WTC11 (cell line): ENCODE results near the gene GLT6D1. TPM values are rescaled to one million over a fixed set of nuclear protein-coding genes. Genes with fewer than 3 reads are reported as not detected.

ENCODE experiments used
- ATAC-seq: fragments of 200-7000 bp; cut with Tn5 transposase; 2 replicates; pipeline ENCODE4 v1.10.0; 2021; ENCODE audit warnings: mild to moderate bottlenecking, moderate library complexity
- CTCF ChIA-PET: fragments of 300-600 bp; sonication (Branson Sonifier 250); formaldehyde crosslinking; loops from one replicate; lab custom pipeline; 2021; ENCODE audit warnings: antibody characterized with exemption; lab: Charles Lee
- POLR2A ChIA-PET: fragments of 350-600 bp; sonication (Branson Sonifier 250); formaldehyde crosslinking; loops from one replicate; lab custom pipeline; 2021; ENCODE audit warnings: antibody characterized with exemption; lab: Charles Lee
- DNase-seq: peaks from one replicate; pipeline ENCODE4 v3.0.0; 2021; ENCODE audit warnings: low spot score
- H3K27ac Mint-ChIP-seq: 2 replicates; pipeline ENCODE4 v1.8.0; 2021; ENCODE audit warnings: mixed read lengths
- H3K27me3 Mint-ChIP-seq: 2 replicates; pipeline ENCODE4 v1.8.0; 2021; ENCODE audit warnings: low read depth, mild to moderate bottlenecking, moderate library complexity, mixed read lengths
- H3K36me3 Mint-ChIP-seq: 2 replicates; pipeline ENCODE4 v1.8.0; 2021; ENCODE audit warnings: mixed read lengths
- H3K4me1 Mint-ChIP-seq: 2 replicates; pipeline ENCODE4 v1.8.0; 2022; ENCODE audit warnings: mixed read lengths
- H3K4me3 Mint-ChIP-seq: 2 replicates; pipeline ENCODE4 v1.8.0; 2021; ENCODE audit warnings: mild to moderate bottlenecking, moderate library complexity, mixed read lengths
- H3K9me3 Mint-ChIP-seq: 2 replicates; pipeline ENCODE4 v1.8.0; 2021; ENCODE audit warnings: mixed read lengths
- CREB1 ChIP-seq: sonication (generic); formaldehyde crosslinking; IDR thresholded peaks from 2 replicates; pipeline ENCODE4 v1.8.0; 2023; ENCODE audit warnings: mild to moderate bottlenecking, missing genetic modification reagents
- EMX1 ChIP-seq: fragments of 250-450 bp; sonication (Bioruptor Pico); IDR thresholded peaks from 2 replicates; pipeline ENCODE4 v1.8.0; 2021; ENCODE audit warnings: mild to moderate bottlenecking
- FOXJ3 ChIP-seq: sonication (generic); formaldehyde crosslinking; IDR thresholded peaks from 2 replicates; pipeline ENCODE4 v1.9.0; 2021; ENCODE audit warnings: missing genetic modification reagents, mild to moderate bottlenecking, borderline replicate concordance
- IRF2 ChIP-seq: sonication (generic); formaldehyde crosslinking; IDR thresholded peaks from 2 replicates; pipeline ENCODE4 v1.8.0; 2022; ENCODE audit warnings: low read depth, missing genetic modification reagents, borderline replicate concordance
- KAT7 ChIP-seq: sonication (generic); formaldehyde crosslinking; IDR thresholded peaks from 2 replicates; pipeline ENCODE4 v1.8.1; 2023; ENCODE audit warnings: missing genetic modification reagents, mild to moderate bottlenecking, borderline replicate concordance
- NFYB ChIP-seq: sonication (generic); formaldehyde crosslinking; conservative IDR thresholded peaks from 2 replicates; pipeline ENCODE4 v1.8.0; 2022; ENCODE audit warnings: low read depth, missing genetic modification reagents
- SOX15 ChIP-seq: fragments of 250-450 bp; sonication (Bioruptor Pico); IDR thresholded peaks from 2 replicates; pipeline ENCODE4 v1.9.0; 2021; ENCODE audit warnings: mild to moderate bottlenecking
- SP1 ChIP-seq: sonication (generic); formaldehyde crosslinking; conservative IDR thresholded peaks from 2 replicates; pipeline ENCODE4 v1.8.1; 2022; ENCODE audit warnings: missing genetic modification reagents
- ZNF232 ChIP-seq: sonication (generic); formaldehyde crosslinking; IDR thresholded peaks from 2 replicates; pipeline ENCODE4 v1.8.0; 2022; ENCODE audit warnings: mild to moderate bottlenecking, missing genetic modification reagents
- ZNF396 ChIP-seq: fragments of 250-450 bp; sonication (Bioruptor Pico); IDR thresholded peaks from 2 replicates; pipeline ENCODE4 v1.8.0; 2021; ENCODE audit warnings: mild to moderate bottlenecking, moderate library complexity, borderline replicate concordance
- total RNA-seq: library from RNA; stranded (reverse); gene quantifications from 3 replicates; pipeline ENCODE4 v1.2.3, GENCODE V29; 2021
- TF ChIP-seq, protein P1 (sequence below): sonication (generic); formaldehyde crosslinking; IDR thresholded peaks from 2 replicates; pipeline ENCODE4 v1.8.0; 2023; ENCODE audit warnings: missing genetic modification reagents, mild to moderate bottlenecking, borderline replicate concordance
- TF ChIP-seq, protein P2 (sequence below): sonication (generic); formaldehyde crosslinking; IDR thresholded peaks from 2 replicates; pipeline ENCODE4 v1.8.1; 2022; ENCODE audit warnings: low read depth, missing genetic modification reagents, borderline replicate concordance
- TF ChIP-seq, protein P3 (sequence below): sonication (generic); formaldehyde crosslinking; IDR thresholded peaks from 2 replicates; pipeline ENCODE4 v1.8.1; 2023; ENCODE audit warnings: mild to moderate bottlenecking, missing genetic modification reagents, moderate library complexity
- TF ChIP-seq, protein P4 (sequence below): sonication (generic); formaldehyde crosslinking; IDR thresholded peaks from 2 replicates; pipeline ENCODE4 v1.8.1; 2023; ENCODE audit warnings: mild to moderate bottlenecking, missing genetic modification reagents, moderate library complexity
- TF ChIP-seq, protein P5 (sequence below): sonication (generic); formaldehyde crosslinking; IDR thresholded peaks from 2 replicates; pipeline ENCODE4 v1.8.1; 2022; ENCODE audit warnings: mild to moderate bottlenecking, moderate library complexity, missing genetic modification reagents
- TF ChIP-seq, protein P6 (sequence below): sonication (generic); formaldehyde crosslinking; IDR thresholded peaks from 2 replicates; pipeline ENCODE4 v1.8.0; 2022; ENCODE audit warnings: mild to moderate bottlenecking, missing genetic modification reagents

GLT6D1 gene
- total RNA-seq, 1 experiment from 2014 or later = 0.37 TPM

DNA sequence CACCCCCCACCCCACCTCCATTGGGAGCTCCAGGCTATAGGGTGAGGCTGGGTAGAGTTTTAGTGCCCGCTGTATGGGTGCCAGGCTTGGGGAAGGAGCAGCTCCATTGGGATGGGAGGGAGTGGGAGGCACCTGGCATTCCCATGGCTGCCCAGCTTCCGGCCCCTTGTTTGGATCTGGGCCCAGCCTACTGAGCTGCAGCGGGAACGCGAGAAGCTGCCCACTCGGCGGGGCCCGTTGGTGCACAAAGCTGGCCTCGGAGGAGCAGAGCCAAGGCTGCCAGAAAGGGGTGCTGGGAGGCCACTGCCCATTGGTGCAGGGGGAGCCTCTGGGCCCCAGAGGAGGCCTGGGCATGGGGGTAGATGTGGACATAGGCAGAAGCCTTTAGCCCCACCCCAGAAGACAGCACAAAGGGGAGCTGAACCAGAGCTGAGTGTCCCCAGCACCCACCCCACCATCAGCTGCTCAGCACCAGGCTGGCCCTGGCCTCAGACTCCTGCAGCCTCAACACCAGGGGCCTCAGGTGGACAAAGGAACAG is 28.2 kb upstream of the GLT6D1 start (continued):
- TF ChIP-seq, protein P1, sequence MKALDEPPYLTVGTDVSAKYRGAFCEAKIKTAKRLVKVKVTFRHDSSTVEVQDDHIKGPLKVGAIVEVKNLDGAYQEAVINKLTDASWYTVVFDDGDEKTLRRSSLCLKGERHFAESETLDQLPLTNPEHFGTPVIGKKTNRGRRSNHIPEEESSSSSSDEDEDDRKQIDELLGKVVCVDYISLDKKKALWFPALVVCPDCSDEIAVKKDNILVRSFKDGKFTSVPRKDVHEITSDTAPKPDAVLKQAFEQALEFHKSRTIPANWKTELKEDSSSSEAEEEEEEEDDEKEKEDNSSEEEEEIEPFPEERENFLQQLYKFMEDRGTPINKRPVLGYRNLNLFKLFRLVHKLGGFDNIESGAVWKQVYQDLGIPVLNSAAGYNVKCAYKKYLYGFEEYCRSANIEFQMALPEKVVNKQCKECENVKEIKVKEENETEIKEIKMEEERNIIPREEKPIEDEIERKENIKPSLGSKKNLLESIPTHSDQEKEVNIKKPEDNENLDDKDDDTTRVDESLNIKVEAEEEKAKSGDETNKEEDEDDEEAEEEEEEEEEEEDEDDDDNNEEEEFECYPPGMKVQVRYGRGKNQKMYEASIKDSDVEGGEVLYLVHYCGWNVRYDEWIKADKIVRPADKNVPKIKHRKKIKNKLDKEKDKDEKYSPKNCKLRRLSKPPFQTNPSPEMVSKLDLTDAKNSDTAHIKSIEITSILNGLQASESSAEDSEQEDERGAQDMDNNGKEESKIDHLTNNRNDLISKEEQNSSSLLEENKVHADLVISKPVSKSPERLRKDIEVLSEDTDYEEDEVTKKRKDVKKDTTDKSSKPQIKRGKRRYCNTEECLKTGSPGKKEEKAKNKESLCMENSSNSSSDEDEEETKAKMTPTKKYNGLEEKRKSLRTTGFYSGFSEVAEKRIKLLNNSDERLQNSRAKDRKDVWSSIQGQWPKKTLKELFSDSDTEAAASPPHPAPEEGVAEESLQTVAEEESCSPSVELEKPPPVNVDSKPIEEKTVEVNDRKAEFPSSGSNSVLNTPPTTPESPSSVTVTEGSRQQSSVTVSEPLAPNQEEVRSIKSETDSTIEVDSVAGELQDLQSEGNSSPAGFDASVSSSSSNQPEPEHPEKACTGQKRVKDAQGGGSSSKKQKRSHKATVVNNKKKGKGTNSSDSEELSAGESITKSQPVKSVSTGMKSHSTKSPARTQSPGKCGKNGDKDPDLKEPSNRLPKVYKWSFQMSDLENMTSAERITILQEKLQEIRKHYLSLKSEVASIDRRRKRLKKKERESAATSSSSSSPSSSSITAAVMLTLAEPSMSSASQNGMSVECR (CRISPR knock-in tag) = no peak

DNA sequence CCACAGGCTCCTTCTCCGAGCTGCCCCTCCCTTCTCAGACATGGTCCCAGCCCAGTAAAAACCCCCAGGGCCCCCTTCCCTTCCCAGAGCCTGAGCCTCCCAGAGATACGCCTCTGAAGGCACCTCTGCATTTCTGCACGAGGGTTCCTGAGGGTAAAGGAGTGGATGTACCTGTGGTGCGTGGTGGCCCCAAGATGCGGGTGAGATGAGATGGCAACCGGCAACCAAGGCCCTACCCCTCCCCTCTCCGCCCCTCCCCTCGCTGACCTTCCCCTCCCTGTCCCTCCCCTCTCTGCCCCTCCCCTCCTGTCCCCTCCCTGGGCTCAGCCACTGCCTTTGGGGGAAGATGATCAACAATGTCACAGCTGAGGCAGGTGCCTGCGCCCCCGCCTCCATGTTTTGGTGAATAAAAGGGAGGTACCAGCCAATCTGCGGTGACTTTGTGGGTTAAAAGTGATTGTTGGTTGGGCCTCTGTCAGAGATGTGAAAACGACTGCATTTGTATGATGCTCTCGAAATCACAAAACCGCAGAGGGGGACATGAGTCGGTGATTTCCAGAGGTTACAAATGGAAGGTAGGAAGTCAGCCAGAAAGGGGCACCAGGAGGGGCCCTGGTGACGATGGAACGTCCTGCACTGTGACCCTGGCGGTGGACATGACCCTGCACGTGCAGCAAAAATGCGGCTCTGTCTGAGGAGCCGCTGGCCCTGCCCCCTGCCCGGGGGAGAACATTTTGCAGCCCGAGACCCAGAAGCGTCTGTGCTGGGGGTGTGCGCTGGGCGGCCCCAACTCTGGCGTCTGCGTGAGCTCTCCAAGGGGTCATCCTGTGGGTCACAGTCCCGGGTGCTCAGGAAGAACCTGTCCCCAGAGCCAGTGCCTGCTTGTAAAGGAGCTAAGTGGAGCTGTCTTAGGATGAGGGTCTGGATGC is 27.5 kb upstream of the GLT6D1 start:
- peaks cover 11% of the 10 kb centered on the region for H3K9me3 Mint-ChIP-seq
- H3K36me3 Mint-ChIP-seq = peaks cover 11% of the 10 kb centered on the region
- no peak for ATAC-seq
- POLR2A ChIA-PET = no interaction called here
- TF ChIP-seq KAT7 (CRISPR knock-in tag) = no peak
- no peak for TF ChIP-seq ZNF396 (CRISPR knock-in tag)
- no peak for TF ChIP-seq IRF2 (CRISPR knock-in tag)
- TF ChIP-seq ZNF232 (CRISPR knock-in tag) = no peak
- TF ChIP-seq, all 79 proteins: peak for 0
- H3K4me1 Mint-ChIP-seq = peaks cover 5% of the 10 kb centered on the region
- H3K27me3 Mint-ChIP-seq = no peaks in the 10 kb centered on the region
- no peak for DNase-seq
- no peak overlapping the region for H3K4me3 Mint-ChIP-seq
- CTCF ChIA-PET = no interaction called here
- H3K27ac Mint-ChIP-seq = 0 out of 2 replicates have a peak overlapping the region, but pooled peaks have one; percentile 19

DNA sequence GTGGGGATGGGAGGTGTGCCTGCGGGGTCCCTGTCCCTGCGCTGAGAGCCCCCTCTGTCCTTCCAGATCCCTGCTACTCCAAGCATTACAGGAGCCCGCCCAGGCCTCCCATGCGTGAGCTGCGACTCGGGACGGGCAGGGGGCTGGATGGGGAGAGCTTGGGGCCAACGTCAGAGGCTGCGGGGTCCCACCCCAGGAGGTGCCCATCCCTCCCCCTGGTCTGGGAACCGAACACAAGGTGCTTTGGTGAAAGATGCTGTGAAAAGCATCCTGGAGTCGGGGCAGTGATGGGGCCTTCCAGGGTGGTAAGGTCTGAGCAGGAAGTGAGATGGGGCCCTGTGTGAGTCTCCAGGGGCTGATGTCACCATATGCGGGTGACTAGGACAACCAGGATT is 26.5 kb upstream of the GLT6D1 start:
- TF ChIP-seq SOX15 (CRISPR knock-in tag) = no peak
- TF ChIP-seq EMX1 (CRISPR knock-in tag) = no peak
- TF ChIP-seq NFYB (CRISPR knock-in tag) = no peak
- TF ChIP-seq, protein P2, sequence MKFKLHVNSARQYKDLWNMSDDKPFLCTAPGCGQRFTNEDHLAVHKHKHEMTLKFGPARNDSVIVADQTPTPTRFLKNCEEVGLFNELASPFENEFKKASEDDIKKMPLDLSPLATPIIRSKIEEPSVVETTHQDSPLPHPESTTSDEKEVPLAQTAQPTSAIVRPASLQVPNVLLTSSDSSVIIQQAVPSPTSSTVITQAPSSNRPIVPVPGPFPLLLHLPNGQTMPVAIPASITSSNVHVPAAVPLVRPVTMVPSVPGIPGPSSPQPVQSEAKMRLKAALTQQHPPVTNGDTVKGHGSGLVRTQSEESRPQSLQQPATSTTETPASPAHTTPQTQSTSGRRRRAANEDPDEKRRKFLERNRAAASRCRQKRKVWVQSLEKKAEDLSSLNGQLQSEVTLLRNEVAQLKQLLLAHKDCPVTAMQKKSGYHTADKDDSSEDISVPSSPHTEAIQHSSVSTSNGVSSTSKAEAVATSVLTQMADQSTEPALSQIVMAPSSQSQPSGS (CRISPR knock-in tag) = no peak
- no peak for TF ChIP-seq FOXJ3
- TF ChIP-seq, protein P3, sequence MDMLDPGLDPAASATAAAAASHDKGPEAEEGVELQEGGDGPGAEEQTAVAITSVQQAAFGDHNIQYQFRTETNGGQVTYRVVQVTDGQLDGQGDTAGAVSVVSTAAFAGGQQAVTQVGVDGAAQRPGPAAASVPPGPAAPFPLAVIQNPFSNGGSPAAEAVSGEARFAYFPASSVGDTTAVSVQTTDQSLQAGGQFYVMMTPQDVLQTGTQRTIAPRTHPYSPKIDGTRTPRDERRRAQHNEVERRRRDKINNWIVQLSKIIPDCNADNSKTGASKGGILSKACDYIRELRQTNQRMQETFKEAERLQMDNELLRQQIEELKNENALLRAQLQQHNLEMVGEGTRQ (CRISPR knock-in tag) = no peak
- TF ChIP-seq KAT7 (CRISPR knock-in tag) = no peak
- TF ChIP-seq, protein P4, sequence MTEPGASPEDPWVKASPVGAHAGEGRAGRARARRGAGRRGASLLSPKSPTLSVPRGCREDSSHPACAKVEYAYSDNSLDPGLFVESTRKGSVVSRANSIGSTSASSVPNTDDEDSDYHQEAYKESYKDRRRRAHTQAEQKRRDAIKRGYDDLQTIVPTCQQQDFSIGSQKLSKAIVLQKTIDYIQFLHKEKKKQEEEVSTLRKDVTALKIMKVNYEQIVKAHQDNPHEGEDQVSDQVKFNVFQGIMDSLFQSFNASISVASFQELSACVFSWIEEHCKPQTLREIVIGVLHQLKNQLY = no peak
- TF ChIP-seq SP1 = no peak
- TF ChIP-seq, protein P5, sequence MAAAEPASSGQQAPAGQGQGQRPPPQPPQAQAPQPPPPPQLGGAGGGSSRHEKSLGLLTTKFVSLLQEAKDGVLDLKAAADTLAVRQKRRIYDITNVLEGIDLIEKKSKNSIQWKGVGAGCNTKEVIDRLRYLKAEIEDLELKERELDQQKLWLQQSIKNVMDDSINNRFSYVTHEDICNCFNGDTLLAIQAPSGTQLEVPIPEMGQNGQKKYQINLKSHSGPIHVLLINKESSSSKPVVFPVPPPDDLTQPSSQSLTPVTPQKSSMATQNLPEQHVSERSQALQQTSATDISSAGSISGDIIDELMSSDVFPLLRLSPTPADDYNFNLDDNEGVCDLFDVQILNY = no peak
- TF ChIP-seq, protein P6, sequence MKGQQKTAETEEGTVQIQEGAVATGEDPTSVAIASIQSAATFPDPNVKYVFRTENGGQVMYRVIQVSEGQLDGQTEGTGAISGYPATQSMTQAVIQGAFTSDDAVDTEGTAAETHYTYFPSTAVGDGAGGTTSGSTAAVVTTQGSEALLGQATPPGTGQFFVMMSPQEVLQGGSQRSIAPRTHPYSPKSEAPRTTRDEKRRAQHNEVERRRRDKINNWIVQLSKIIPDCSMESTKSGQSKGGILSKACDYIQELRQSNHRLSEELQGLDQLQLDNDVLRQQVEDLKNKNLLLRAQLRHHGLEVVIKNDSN (CRISPR knock-in tag) = no peak
- no peak for TF ChIP-seq CREB1 (CRISPR knock-in tag)
- H3K36me3 Mint-ChIP-seq = peaks cover 11% of the 10 kb centered on the region

More for the DNA sequence above, 26.5 kb upstream of the GLT6D1 start:
- no peaks in the 10 kb centered on the region for H3K27me3 Mint-ChIP-seq
- POLR2A ChIA-PET = no interaction called here
- H3K9me3 Mint-ChIP-seq = peaks cover 14% of the 10 kb centered on the region
- no peak for DNase-seq
- no peak overlapping the region for H3K4me3 Mint-ChIP-seq
- H3K27ac Mint-ChIP-seq = no peak overlapping the region
- H3K4me1 Mint-ChIP-seq = peaks cover 6% of the 10 kb centered on the region
- CTCF ChIA-PET = interaction anchor here (0.5 kb wide), 1 partner anchor 227 kb away, joined by 3 read pairs; no protein-coding TSS in a partner anchor
- ATAC-seq = no peak
